HEK293 (cell line): ENCODE data around the gene RAB11B.

Experiments
- BCL6B ChIP-seq: fragments of 450-650 bp; formaldehyde crosslinking; IDR thresholded peaks from 2 replicates; pipeline ENCODE4 v1.5.1; 2017; ENCODE audit warnings: missing biosample characterization, missing genetic modification characterization
- GLIS1 ChIP-seq: fragments of 450-650 bp; formaldehyde crosslinking; IDR thresholded peaks from 2 replicates; pipeline ENCODE4 v1.5.1; 2016; ENCODE audit warnings: missing biosample characterization, missing genetic modification characterization
- PRDM1 ChIP-seq: fragments of 450-650 bp; formaldehyde crosslinking; IDR thresholded peaks from 2 replicates; pipeline ENCODE4; 2016; ENCODE audit warnings: missing biosample characterization, missing genetic modification characterization
- PRDM2 ChIP-seq: fragments of 450-650 bp; formaldehyde crosslinking; IDR thresholded peaks from 2 replicates; pipeline ENCODE4 v1.5.1; 2016; ENCODE audit warnings: missing biosample characterization, missing genetic modification characterization, borderline replicate concordance
- PRDM6 ChIP-seq: fragments of 450-650 bp; formaldehyde crosslinking; IDR thresholded peaks from 2 replicates; pipeline ENCODE4 v1.5.1; 2017; ENCODE audit warnings: missing biosample characterization, missing genetic modification characterization
- SCRT2 ChIP-seq: fragments of 450-650 bp; formaldehyde crosslinking; IDR thresholded peaks from 2 replicates; pipeline ENCODE4 v1.5.1; 2016; ENCODE audit warnings: missing biosample characterization, missing genetic modification characterization
- TCF7L2 ChIP-seq: IDR thresholded peaks from 2 replicates; pipeline ENCODE4 v1.6.1; 2011; ENCODE audit warnings: low read depth, mild to moderate bottlenecking, inconsistent platforms, low read length, moderate library complexity, borderline replicate concordance
- ZBTB21 ChIP-seq: fragments of 450-650 bp; formaldehyde crosslinking; IDR thresholded peaks from 2 replicates; pipeline ENCODE4 v1.5.1; 2017; ENCODE audit warnings: missing biosample characterization, missing genetic modification characterization
- ZFHX2 ChIP-seq: fragments of 450-650 bp; formaldehyde crosslinking; conservative IDR thresholded peaks from 2 replicates; pipeline ENCODE4 v1.5.1; 2016; ENCODE audit warnings: missing biosample characterization, missing genetic modification characterization
- ZNF112 ChIP-seq: fragments of 450-650 bp; formaldehyde crosslinking; IDR thresholded peaks from 2 replicates; pipeline ENCODE4 v1.5.0; 2017; ENCODE audit warnings: missing biosample characterization, missing genetic modification characterization
- ZNF18 ChIP-seq: fragments of 450-650 bp; formaldehyde crosslinking; IDR thresholded peaks from 2 replicates; pipeline ENCODE4 v1.5.1; 2016; ENCODE audit warnings: missing biosample characterization, missing genetic modification characterization
- ZNF223 ChIP-seq: fragments of 450-650 bp; formaldehyde crosslinking; IDR thresholded peaks from 2 replicates; pipeline ENCODE4 v1.5.1; 2016; ENCODE audit warnings: missing biosample characterization, missing genetic modification characterization
- ZNF248 ChIP-seq: fragments of 450-650 bp; formaldehyde crosslinking; IDR thresholded peaks from 2 replicates; pipeline ENCODE4 v1.5.1; 2017; ENCODE audit warnings: missing biosample characterization, missing genetic modification characterization
- ZNF280C ChIP-seq: fragments of 450-650 bp; formaldehyde crosslinking; IDR thresholded peaks from 2 replicates; pipeline ENCODE4 v1.5.1; 2016; ENCODE audit warnings: missing biosample characterization, missing genetic modification characterization
- ZNF335 ChIP-seq: fragments of 450-650 bp; formaldehyde crosslinking; conservative IDR thresholded peaks from 2 replicates; pipeline ENCODE4 v1.5.1; 2016; ENCODE audit warnings: missing biosample characterization, missing genetic modification characterization
- ZNF341 ChIP-seq: fragments of 450-650 bp; formaldehyde crosslinking; IDR thresholded peaks from 2 replicates; pipeline ENCODE4; 2016; ENCODE audit warnings: low read depth, missing biosample characterization, missing genetic modification characterization
- ZNF488 ChIP-seq: fragments of 450-650 bp; formaldehyde crosslinking; IDR thresholded peaks from 2 replicates; pipeline ENCODE4 v1.5.1; 2016; ENCODE audit warnings: missing biosample characterization, missing genetic modification characterization
- ZNF510 ChIP-seq: fragments of 450-650 bp; formaldehyde crosslinking; IDR thresholded peaks from 2 replicates; pipeline ENCODE4 v1.5.1; 2018; ENCODE audit warnings: mild to moderate bottlenecking, missing genetic modification characterization, missing biosample characterization; ENCODE audit not compliant: insufficient replicate concordance
- ZNF585B ChIP-seq: fragments of 450-650 bp; formaldehyde crosslinking; IDR thresholded peaks from 2 replicates; pipeline ENCODE4 v1.5.1; 2016; ENCODE audit warnings: missing biosample characterization, missing genetic modification characterization
- ZNF624 ChIP-seq: fragments of 450-650 bp; formaldehyde crosslinking; IDR thresholded peaks from 2 replicates; pipeline ENCODE4 v1.5.1; 2017; ENCODE audit warnings: missing biosample characterization, missing genetic modification characterization
- ZNF660 ChIP-seq: fragments of 450-650 bp; IDR thresholded peaks from 2 replicates; pipeline ENCODE4 v1.5.1; 2018; ENCODE audit warnings: missing biosample characterization, mild to moderate bottlenecking, missing genetic modification characterization
- ZNF692 ChIP-seq: fragments of 450-650 bp; formaldehyde crosslinking; IDR thresholded peaks from 2 replicates; pipeline ENCODE4 v1.5.1; 2016; ENCODE audit warnings: missing biosample characterization, missing genetic modification characterization
- ZNF707 ChIP-seq: fragments of 450-650 bp; formaldehyde crosslinking; IDR thresholded peaks from 2 replicates; pipeline ENCODE4 v1.5.1; 2016; ENCODE audit warnings: missing biosample characterization, missing genetic modification characterization
- ZNF768 ChIP-seq: fragments of 450-650 bp; formaldehyde crosslinking; IDR thresholded peaks from 2 replicates; pipeline ENCODE4 v1.5.1; 2018; ENCODE audit warnings: missing biosample characterization, mild to moderate bottlenecking, missing genetic modification characterization
- ZXDB ChIP-seq: fragments of 450-650 bp; formaldehyde crosslinking; IDR thresholded peaks from 2 replicates; pipeline ENCODE4 v1.5.1; 2016; ENCODE audit warnings: missing biosample characterization, missing genetic modification characterization

Gene RAB11B

GRCh38 chr19:8367327-8368001, 22.7 kb upstream of the RAB11B start (continued):
- TF ChIP-seq PRDM2 (tag by site-specific recombination) (no peak), GLIS1 (tag by site-specific recombination) (peak; percentile 79), ZNF707 (tag by site-specific recombination) (no peak), TCF7L2 (no peak), ZNF660 (tag by site-specific recombination) (no peak), ZNF585B (no peak), SCRT2 (tag by site-specific recombination) (no peak), ZNF488 (tag by site-specific recombination) (no peak), ZXDB (peak; percentile 75; the same call in 1 of the 2 replicates), ZNF341 (tag by site-specific recombination) (peak; percentile 42), ZBTB21 (peak; percentile 57; the same call in 1 of the 2 replicates), ZFHX2 (tag by site-specific recombination) (peak; percentile 68), ZNF624 (tag by site-specific recombination) (no peak), ZNF112 (tag by site-specific recombination) (no peak), ZNF335 (tag by site-specific recombination) (peak; percentile 78), ZNF223 (tag by site-specific recombination) (no peak), BCL6B (tag by site-specific recombination) (peak; percentile 84; the same call in 1 of the 2 replicates), ZNF280C (tag by site-specific recombination) (no peak), ZNF248 (tag by site-specific recombination) (no peak), PRDM6 (tag by site-specific recombination) (no peak), ZNF18 (no peak), PRDM1 (tag by site-specific recombination) (peak; percentile 96), ZNF692 (tag by site-specific recombination) (peak; percentile 58), ZNF768 (tag by site-specific recombination) (no peak), ZNF510 (tag by site-specific recombination) (no peak)
